HUES48 (cell line): ENCODE results near the gene TMUB1.

ENCODE experiments used
- H3K27ac ChIP-seq: one replicate; pipeline ENCODE4 v1.7.0; 2013; ENCODE audit warnings: low read depth, low read length, inconsistent platforms
- H3K27me3 ChIP-seq: 2 replicates; pipeline ENCODE4 v1.6.1; 2013; ENCODE audit warnings: mild to moderate bottlenecking, low read length; ENCODE audit not compliant: control insufficient read depth, insufficient read depth
- H3K36me3 ChIP-seq: 2 replicates; pipeline ENCODE4 v1.6.1; 2013; ENCODE audit warnings: low read length; ENCODE audit not compliant: control insufficient read depth, insufficient read depth
- H3K4me1 ChIP-seq: 2 replicates; pipeline ENCODE4 v1.6.1; 2013; ENCODE audit warnings: mild to moderate bottlenecking, low read length; ENCODE audit not compliant: control insufficient read depth, insufficient read depth
- H3K4me3 ChIP-seq: 2 replicates; pipeline ENCODE4 v1.5.1; 2013; ENCODE audit warnings: mild to moderate bottlenecking, low read depth, low read length
- H3K9ac ChIP-seq: 2 replicates; pipeline ENCODE4 v1.6.1; 2013; ENCODE audit warnings: mild to moderate bottlenecking, low read depth, low read length, moderate library complexity
- H3K9me3 ChIP-seq: 2 replicates; pipeline ENCODE4 v1.6.1; 2013; ENCODE audit warnings: low read length; ENCODE audit not compliant: control insufficient read depth, insufficient read depth

Gene TMUB1

GRCh38 chr7:151120896-151121295 is 37.6 kb upstream of the TMUB1 start:
- Histone ChIP-seq H3K4me1 (peaks cover 5% of the 10 kb centered on the region; the same call in 1 of the 2 replicates), H3K9me3 (no peaks in the 10 kb centered on the region), H3K9ac (no peak overlapping the region), H3K27me3 (peaks cover 16% of the 10 kb centered on the region; the same call in 1 of the 2 replicates), H3K36me3 (peaks cover 39% of the 10 kb centered on the region), H3K4me3 (no peak overlapping the region), H3K27ac (no peak overlapping the region)

DNA sequence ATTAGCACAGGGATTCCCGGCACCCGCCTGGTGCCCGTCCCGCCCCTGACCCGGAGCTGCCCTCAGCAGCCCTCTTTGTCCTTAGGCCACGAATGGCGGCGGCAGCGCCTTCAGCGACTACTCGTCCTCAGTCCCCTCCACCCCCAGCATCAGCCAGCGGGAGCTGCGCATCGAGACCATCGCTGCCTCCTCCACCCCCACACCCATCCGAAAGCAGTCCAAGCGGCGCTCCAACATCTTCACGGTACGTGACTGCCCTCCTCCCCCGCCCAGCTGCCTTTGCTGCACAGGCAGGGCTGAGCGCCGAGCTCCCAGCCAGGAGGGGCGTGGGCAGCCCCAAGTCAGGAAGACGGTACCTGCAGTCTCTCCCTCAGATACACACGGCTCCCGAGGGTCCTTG is 36.6 kb upstream of the TMUB1 start:
- peaks cover 18% of the 10 kb centered on the region; the same call in 1 of the 2 replicates for H3K27me3 ChIP-seq
- no peak overlapping the region for H3K27ac ChIP-seq
- no peaks in the 10 kb centered on the region for H3K9me3 ChIP-seq
- H3K4me1 ChIP-seq: no peaks in the 10 kb centered on the region; the same call in 1 of the 2 replicates
- peaks cover 39% of the 10 kb centered on the region for H3K36me3 ChIP-seq
- no peak overlapping the region for H3K4me3 ChIP-seq
- no peak overlapping the region for H3K9ac ChIP-seq

- H3K27ac ChIP-seq: no peak overlapping the region
- H3K36me3 ChIP-seq: peaks cover 39% of the 10 kb centered on the region
- H3K9ac ChIP-seq: no peak overlapping the region
- H3K9me3 ChIP-seq: no peaks in the 10 kb centered on the region
- peaks cover 3% of the 10 kb centered on the region for H3K4me1 ChIP-seq
- peaks cover 14% of the 10 kb centered on the region for H3K27me3 ChIP-seq
- no peak overlapping the region for H3K4me3 ChIP-seq
Measured at GRCh38 chr7:151119055-151119415, 35.7 kb upstream of the TMUB1 start.

DNA sequence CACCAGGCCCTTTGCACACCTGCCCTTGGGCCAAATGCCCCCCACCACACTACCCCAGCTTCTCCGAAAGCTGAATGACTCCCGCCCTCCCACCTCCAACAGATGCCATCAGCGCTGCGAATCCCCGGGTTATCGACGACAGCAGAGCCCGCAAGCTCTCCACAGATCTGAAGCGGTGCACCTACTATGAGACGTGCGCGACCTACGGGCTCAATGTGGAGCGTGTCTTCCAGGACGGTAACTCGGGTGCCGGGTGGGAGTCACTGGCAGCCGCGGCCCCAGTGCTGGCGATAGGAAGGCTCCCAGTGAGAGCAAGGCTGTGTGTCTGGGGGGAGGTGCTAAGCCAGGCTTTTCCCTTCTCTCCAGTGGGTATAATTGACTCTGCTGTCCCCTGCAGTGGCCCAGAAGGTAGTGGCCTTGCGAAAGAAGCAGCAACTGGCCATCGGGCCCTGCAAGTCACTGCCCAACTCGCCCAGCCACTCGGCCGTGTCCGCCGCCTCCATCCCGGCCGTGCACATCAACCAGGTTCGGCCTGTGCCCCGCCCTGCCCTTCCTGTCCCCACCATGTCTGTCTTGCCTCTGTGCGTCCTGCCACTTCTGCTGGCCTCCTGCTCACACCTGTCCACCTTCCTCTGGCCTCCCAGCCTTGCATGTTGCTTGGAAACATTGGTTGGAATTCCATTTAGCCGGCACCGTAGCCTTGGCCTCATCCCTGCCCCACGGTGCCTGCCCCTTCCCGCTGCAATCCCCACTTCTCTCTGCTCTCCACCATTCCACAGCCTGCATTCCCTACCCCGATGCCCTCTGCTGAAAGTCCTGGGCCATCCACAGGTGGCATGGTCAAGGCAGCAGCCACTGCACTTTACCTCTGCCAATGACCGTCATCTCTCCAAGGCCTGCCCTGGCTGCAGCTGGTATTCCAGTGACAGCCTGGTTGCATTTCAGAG is 35.1 kb upstream of the TMUB1 start:
- peaks cover 17% of the 10 kb centered on the region for H3K27me3 ChIP-seq
- H3K4me1 ChIP-seq: peaks cover 9% of the 10 kb centered on the region
- peaks cover 38% of the 10 kb centered on the region for H3K36me3 ChIP-seq
- H3K4me3 ChIP-seq: no peak overlapping the region
- no peaks in the 10 kb centered on the region for H3K9me3 ChIP-seq
- H3K27ac ChIP-seq: no peak overlapping the region
- H3K9ac ChIP-seq: no peak overlapping the region

GRCh38 chr7:151117565-151117964 is 34.3 kb upstream of the TMUB1 start:
- Histone ChIP-seq H3K9ac (no peak overlapping the region), H3K9me3 (no peaks in the 10 kb centered on the region), H3K4me1 (peaks cover 11% of the 10 kb centered on the region), H3K4me3 (no peak overlapping the region), H3K27ac (no peak overlapping the region), H3K27me3 (peaks cover 17% of the 10 kb centered on the region), H3K36me3 (peaks cover 34% of the 10 kb centered on the region)

- Histone ChIP-seq H3K9me3 (no peaks in the 10 kb centered on the region), H3K36me3 (peaks cover 34% of the 10 kb centered on the region), H3K4me3 (no peak overlapping the region), H3K9ac (no peak overlapping the region), H3K27me3 (peaks cover 17% of the 10 kb centered on the region), H3K27ac (no peak overlapping the region), H3K4me1 (peaks cover 11% of the 10 kb centered on the region)
Measured at GRCh38 chr7:151116603-151117440, 33.5 kb upstream of the TMUB1 start.

GRCh38 chr7:151115836-151116418 is 32.6 kb upstream of the TMUB1 start:
- H3K9me3 ChIP-seq: no peaks in the 10 kb centered on the region
- H3K4me3 ChIP-seq: peak overlapping the region; percentile 44
- peaks cover 17% of the 10 kb centered on the region for H3K27me3 ChIP-seq
- H3K27ac ChIP-seq: no peak overlapping the region
- no peak overlapping the region for H3K9ac ChIP-seq
- peaks cover 11% of the 10 kb centered on the region for H3K4me1 ChIP-seq
- H3K36me3 ChIP-seq: peaks cover 29% of the 10 kb centered on the region

DNA sequence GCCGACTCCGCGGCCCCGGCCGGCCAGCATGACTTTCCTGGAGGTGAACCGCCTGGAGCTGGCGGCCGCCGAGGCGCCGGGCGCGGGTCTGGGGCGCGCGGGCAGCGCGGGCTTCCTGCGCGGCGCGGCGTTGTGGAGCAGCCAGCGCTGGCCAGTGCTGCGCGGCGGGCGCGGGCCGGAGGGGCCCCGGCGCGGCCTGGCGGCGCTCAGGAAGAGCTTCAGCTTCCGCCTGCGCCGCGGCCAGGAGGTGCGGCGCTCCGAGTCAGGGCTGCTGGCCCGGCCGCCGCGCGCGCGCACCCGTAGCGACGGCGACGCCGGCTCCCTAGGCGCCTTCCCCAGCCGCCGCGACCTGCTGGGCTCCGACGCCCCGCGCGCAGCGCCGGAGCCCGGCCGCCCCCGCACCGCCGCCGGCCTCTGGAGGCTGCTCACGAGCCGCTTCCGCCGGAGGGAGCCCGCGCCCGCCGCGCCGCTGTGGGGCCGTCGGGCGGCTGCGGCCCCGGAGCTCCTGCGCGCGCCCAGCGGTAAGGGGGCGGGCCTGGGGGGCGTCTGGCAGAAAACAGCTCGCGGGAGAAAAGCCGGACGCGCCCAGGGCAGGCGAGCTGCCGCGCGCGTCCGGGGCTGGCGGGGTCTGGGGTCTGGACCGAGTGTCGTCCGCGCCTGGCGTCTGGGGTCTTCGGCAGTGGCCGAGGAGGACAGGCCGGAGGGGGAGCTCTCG is 32.0 kb upstream of the TMUB1 start:
- H3K9ac ChIP-seq: no peak overlapping the region
- peaks cover 22% of the 10 kb centered on the region for H3K36me3 ChIP-seq

GRCh38 chr7:151114151-151115090 is 31.1 kb upstream of the TMUB1 start:
- peaks cover 11% of the 10 kb centered on the region for H3K4me1 ChIP-seq
- H3K27me3 ChIP-seq: peaks cover 17% of the 10 kb centered on the region
- no peak overlapping the region for H3K9ac ChIP-seq
- H3K27ac ChIP-seq: peak overlapping the region; percentile 63
- no peaks in the 10 kb centered on the region for H3K9me3 ChIP-seq
- H3K36me3 ChIP-seq: peaks cover 14% of the 10 kb centered on the region
- peak overlapping the region; percentile 44 for H3K4me3 ChIP-seq

More for the DNA sequence above, 32.0 kb upstream of the TMUB1 start:
- Histone ChIP-seq H3K4me1 (peaks cover 11% of the 10 kb centered on the region), H3K9me3 (no peaks in the 10 kb centered on the region), H3K27me3 (peaks cover 17% of the 10 kb centered on the region), H3K27ac (no peak overlapping the region), H3K4me3 (peak overlapping the region; percentile 44)
